ENCODE data around the gene LPCAT1. TPM values are rescaled to one million over a fixed set of nuclear protein-coding genes. Genes with fewer than 3 reads are reported as not detected.

LPCAT1 gene
- total and polyA plus RNA-seq, 2 of the 13 experiments (the other 11 are each of a cell fraction or from before 2014, with no cell fraction given): 29.8 to 90.6 TPM

DNA sequence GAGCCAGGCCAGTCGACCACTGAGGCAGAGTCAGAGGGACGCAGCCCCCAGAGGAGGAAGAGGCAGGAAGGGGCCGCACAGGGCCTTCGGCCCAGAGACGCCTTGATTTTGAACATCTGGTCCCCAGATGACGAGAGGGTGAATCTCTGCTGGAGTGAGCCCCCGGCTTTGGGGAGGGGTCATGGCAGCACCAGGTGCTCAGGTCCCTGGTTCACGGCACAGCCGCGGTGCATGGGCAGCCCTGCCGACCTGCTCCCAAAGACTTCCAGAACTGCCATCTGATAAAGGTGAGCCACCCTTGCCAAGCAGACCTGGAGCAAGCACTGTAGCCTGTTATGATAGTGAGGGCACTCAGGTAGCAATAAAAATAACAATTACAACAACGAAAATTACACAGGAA lies 29.8 kb downstream of the LPCAT1 start:
- CTCF ChIA-PET (ENCODE audit: low intra/inter-chr PET ratio, low total read pairs): no interaction called here
- no peak for FAIRE-seq
- no peaks in the 10 kb centered on the region for H3K27me3 ChIP-seq (ENCODE audit: control insufficient read depth in 1 of 2, insufficient read depth in 2 of 2, low read length in 2 of 2)
- 87% methylated on average over 9 of the region's 12 CpGs for WGBS (ENCODE audit: low lambda C conversion rate)
- H4K20me1 ChIP-seq (ENCODE audit: insufficient read depth, low read length): peaks cover 8% of the 10 kb centered on the region; the same call in 1 of the 2 replicates
- H3K4me2 ChIP-seq (ENCODE audit: low read depth, low read length): no peak overlapping the region
- in situ Hi-C loops (cut with HindIII; ENCODE audit: extremely low pct_ligation_motif_present, low pct_unique_long_range_greater_than_20kb) (no loop called here), intact Hi-C loops (cut with micrococcal nuclease; ENCODE audit: unreplicated experiment) (no loop called here)
- BruUV-seq (replicated peaks): no TSS peak
- no peak for DNase-seq (ENCODE audit: low spot score)
- H2AFZ ChIP-seq (ENCODE audit: low read length): no peak overlapping the region
- H3K4me3 ChIP-seq (replicated peaks in 1 of 3; ENCODE audit: insufficient read depth in 1 of 3, low read depth in 2 of 3, low read length in 3 of 3): no peak overlapping the region
- H3K27ac ChIP-seq (ENCODE audit: extremely low read length, insufficient read depth, low read length): no peak overlapping the region
- ATAC-seq: no peak
- H3K9ac ChIP-seq (ENCODE audit: insufficient read depth, low read depth, low read length): no peak overlapping the region
- no peaks in the 10 kb centered on the region for H3K4me1 ChIP-seq (ENCODE audit: insufficient read depth, low read length)
- TF ChIP-seq JDP2 (CRISPR knock-in tag; IDR thresholded peaks at IDR 0.05; ENCODE audit: borderline replicate concordance) (no peak), ETV6 (CRISPR knock-in tag; conservative IDR thresholded peaks at IDR 0.05) (no peak)
- TF ChIP-seq, protein P1, sequence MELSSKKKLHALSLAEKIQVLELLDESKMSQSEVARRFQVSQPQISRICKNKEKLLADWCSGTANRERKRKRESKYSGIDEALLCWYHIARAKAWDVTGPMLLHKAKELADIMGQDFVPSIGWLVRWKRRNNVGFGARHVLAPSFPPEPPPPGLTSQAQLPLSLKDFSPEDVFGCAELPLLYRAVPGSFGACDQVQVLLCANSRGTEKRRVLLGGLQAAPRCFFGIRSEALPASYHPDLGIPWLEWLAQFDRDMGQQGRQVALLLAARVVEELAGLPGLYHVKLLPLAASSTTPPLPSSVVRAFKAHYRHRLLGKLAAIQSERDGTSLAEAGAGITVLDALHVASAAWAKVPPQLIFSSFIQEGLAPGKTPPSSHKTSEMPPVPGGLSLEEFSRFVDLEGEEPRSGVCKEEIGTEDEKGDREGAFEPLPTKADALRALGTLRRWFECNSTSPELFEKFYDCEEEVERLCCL (CRISPR knock-in tag; IDR thresholded peaks at IDR 0.05; ENCODE audit: borderline replicate concordance): no peak
- no peaks in the 10 kb centered on the region for H3K9me3 ChIP-seq (ENCODE audit: low read length)
- peaks cover 8% of the 10 kb centered on the region for H3K79me2 ChIP-seq (ENCODE audit: insufficient read depth, low read length)
- POLR2A ChIA-PET: no interaction called here
- H3K36me3 ChIP-seq (replicated peaks in 1 of 2; ENCODE audit: control insufficient read depth in 1 of 2, insufficient read depth in 2 of 2, low read length in 2 of 2): peaks cover 43 to 85% of the 10 kb centered on the region in 2 experiments; a peak in 4 of 5 replicates

DNA sequence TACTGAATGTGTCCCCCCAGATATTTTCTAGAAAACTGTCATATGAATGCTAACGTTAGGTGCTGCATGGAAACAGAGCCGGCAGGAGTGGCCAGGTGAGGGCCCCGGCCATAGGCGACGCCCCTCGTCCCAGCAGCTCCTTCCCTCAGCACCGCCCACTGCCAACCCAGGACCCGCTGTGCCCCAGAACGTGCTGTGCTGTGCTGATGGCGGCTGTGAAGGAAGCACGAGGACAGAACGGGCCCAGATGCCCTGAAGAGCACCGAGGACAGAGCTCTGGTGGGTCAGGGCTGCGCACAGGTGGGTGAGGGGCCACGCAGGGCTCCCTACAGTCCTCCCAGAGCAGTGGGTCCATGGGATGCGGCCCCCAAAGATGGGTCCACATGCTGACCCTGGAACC lies 30.3 kb downstream of the LPCAT1 start:
- BruUV-seq (replicated peaks): no TSS peak
- TF ChIP-seq ZNF501 (CRISPR knock-in tag; IDR thresholded peaks at IDR 0.05) (no peak), ZNF383 (CRISPR knock-in tag; IDR thresholded peaks at IDR 0.05; ENCODE audit: borderline replicate concordance) (no peak), ZSCAN25 (CRISPR knock-in tag; IDR thresholded peaks at IDR 0.05) (no peak)
- no peak for FAIRE-seq
- POLR2A ChIA-PET: no interaction called here
- 97% methylated on average over 9 of the region's 16 CpGs for WGBS (ENCODE audit: low lambda C conversion rate)
- no peak overlapping the region for H2AFZ ChIP-seq (ENCODE audit: low read length)
- H3K27ac ChIP-seq (ENCODE audit: extremely low read length, insufficient read depth, low read length): no peak overlapping the region
- H3K9ac ChIP-seq (ENCODE audit: insufficient read depth, low read depth, low read length): no peak overlapping the region
- H3K9me3 ChIP-seq (ENCODE audit: low read length): no peaks in the 10 kb centered on the region
- peaks cover 8% of the 10 kb centered on the region; the same call in 1 of the 2 replicates for H4K20me1 ChIP-seq (ENCODE audit: insufficient read depth, low read length)
- intact Hi-C loops (cut with micrococcal nuclease; ENCODE audit: unreplicated experiment): no loop called here
- no peak for ATAC-seq
- H3K4me2 ChIP-seq (ENCODE audit: low read depth, low read length): no peak overlapping the region
- in situ Hi-C loops (cut with HindIII; ENCODE audit: extremely low pct_ligation_motif_present, low pct_unique_long_range_greater_than_20kb): no loop called here
- H3K79me2 ChIP-seq (ENCODE audit: insufficient read depth, low read length): peaks cover 3% of the 10 kb centered on the region
- H3K4me1 ChIP-seq (ENCODE audit: insufficient read depth, low read length): no peaks in the 10 kb centered on the region
- peaks cover 44 to 82% of the 10 kb centered on the region in 2 experiments; a peak in 4 of 5 replicates for H3K36me3 ChIP-seq (replicated peaks in 1 of 2; ENCODE audit: control insufficient read depth in 1 of 2, insufficient read depth in 2 of 2, low read length in 2 of 2)
- no peak overlapping the region for H3K4me3 ChIP-seq (replicated peaks in 1 of 3; ENCODE audit: insufficient read depth in 1 of 3, low read depth in 2 of 3, low read length in 3 of 3)
- no peaks in the 10 kb centered on the region for H3K27me3 ChIP-seq (ENCODE audit: control insufficient read depth in 1 of 2, insufficient read depth in 2 of 2, low read length in 2 of 2)
- CTCF ChIA-PET (ENCODE audit: low intra/inter-chr PET ratio, low total read pairs): no interaction called here
- DNase-seq (ENCODE audit: low spot score): no peak

Data from HepG2 (cell line).